Kidney epithelial cell (primary cell): ENCODE data around the gene JUND. TPM values are rescaled to one million over a fixed set of nuclear protein-coding genes. Genes with fewer than 3 reads are reported as not detected.
"Not testable (repeated sequence)": the region's sequence is repeated elsewhere in the genome, so short reads cannot be mapped to it uniquely, and the experiment has no call there.

ENCODE experiments used
- DNase-seq: peaks from one replicate; pipeline ENCODE4 v3.0.0-alpha.2; 2010; ENCODE audit warnings: low read depth
- H3K27me3 ChIP-seq: 2 replicates; pipeline ENCODE4 v1.6.0; 2011; ENCODE audit warnings: low read length; ENCODE audit not compliant: control insufficient read depth, insufficient read depth
- H3K36me3 ChIP-seq: 2 replicates; pipeline ENCODE4 v1.5.1; 2011; ENCODE audit warnings: low read length; ENCODE audit not compliant: control insufficient read depth, insufficient read depth
- H3K4me3 ChIP-seq: 2 replicates; pipeline ENCODE4 v1.5.1; 2011; ENCODE audit warnings: low read depth, mild to moderate bottlenecking, control low read depth, low read length
- total RNA-seq: library from RNA; depleted of rRNA; stranded (reverse); fragments of >200 nt; gene quantifications from 2 replicates; pipeline ENCODE4 v1.2.3, GENCODE V29; 2015
- TF ChIP-seq, protein P1 (sequence below): IDR thresholded peaks from 2 replicates; pipeline ENCODE4 v1.5.1; 2011; ENCODE audit warnings: mild to moderate bottlenecking, moderate library complexity, low read length, control low read depth, inconsistent platforms; ENCODE audit not compliant: insufficient read depth, poor library complexity, severe bottlenecking

The JUND gene
- 253 and 262 TPM in 2 replicates for total RNA-seq

DNA sequence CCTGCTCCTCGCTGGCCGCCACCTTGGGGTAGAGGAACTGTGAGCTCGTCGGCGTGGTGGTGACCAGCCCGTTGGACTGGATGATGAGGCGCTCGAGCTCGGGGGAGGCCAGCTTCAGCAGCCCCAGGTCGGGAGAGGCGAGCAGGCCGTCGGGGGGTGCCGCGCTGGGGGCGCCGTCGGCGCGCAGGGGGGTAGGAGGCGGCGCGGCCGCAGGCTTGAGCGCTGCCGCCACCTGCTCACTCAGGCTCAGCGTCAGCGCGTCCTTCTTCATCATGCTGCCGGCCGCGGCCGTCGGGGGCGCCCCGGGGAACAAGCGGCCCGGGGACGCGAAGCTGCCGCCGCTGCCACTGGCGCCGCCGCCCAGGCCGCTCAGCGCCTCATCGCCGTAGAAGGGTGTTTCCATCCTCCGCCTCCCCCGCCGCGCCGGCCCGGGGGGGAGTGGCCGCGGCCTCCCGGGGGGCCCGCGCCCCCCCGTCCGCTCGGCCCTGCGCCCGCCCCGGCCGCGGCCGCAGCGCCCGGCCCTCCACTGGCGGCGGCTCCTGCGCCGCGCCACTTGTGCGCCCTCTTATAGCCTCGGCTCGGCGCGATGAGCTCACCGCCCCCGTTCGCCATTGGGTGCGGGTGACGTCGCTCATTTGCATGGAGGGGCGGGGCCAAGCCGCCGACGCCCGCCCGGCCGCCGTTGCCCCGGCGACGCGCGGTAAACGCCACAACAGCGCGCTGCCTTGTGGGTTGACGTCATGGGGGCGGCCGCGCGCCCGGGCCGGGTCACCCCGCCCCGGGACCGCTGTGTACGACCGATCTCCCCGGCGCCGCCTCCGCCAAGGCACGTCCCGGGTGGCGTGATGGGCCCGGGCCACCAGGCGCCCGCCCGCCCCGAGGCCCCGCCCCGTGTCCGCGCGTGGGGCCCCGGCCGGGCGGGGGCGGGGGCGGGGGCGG is at the start of gene JUND:
Gene JUND (minus strand): TSS at position 541 of the 939 bp plus-strand sequence. CDS start 138 bp downstream, at position 403.
- no peaks in the 10 kb centered on the region for H3K27me3 ChIP-seq
- H3K4me3 ChIP-seq, result peak within 1 kb of the TSS; percentile 100
- peaks cover 5% of the 10 kb centered on the region for H3K36me3 ChIP-seq
- TF ChIP-seq, protein P1, sequence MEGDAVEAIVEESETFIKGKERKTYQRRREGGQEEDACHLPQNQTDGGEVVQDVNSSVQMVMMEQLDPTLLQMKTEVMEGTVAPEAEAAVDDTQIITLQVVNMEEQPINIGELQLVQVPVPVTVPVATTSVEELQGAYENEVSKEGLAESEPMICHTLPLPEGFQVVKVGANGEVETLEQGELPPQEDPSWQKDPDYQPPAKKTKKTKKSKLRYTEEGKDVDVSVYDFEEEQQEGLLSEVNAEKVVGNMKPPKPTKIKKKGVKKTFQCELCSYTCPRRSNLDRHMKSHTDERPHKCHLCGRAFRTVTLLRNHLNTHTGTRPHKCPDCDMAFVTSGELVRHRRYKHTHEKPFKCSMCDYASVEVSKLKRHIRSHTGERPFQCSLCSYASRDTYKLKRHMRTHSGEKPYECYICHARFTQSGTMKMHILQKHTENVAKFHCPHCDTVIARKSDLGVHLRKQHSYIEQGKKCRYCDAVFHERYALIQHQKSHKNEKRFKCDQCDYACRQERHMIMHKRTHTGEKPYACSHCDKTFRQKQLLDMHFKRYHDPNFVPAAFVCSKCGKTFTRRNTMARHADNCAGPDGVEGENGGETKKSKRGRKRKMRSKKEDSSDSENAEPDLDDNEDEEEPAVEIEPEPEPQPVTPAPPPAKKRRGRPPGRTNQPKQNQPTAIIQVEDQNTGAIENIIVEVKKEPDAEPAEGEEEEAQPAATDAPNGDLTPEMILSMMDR, result no peak
- no peak for DNase-seq

DNA sequence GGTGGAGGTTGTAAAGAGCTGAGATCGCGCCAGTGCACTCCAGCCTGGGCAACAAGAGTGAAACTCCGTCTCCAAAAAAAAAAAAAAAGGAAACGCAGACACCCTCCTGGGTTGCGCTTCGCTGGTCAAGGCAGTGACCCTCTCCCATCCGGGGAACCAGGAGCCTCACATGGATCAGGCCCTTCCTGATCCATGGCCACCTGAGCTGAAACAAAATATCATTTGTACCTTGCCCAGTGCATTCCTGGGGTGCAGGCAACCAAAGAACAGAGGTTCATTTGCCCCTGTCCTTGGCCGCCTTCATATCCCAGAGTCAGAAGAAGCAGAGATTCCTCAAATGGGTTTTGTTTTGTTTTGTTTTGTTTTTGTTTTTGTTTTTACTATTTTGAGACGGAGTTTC is 49.4 kb upstream of the JUND start:
- no peak overlapping the region for H3K4me3 ChIP-seq
- TF ChIP-seq, protein P1, result no peak
- no peaks in the 10 kb centered on the region for H3K36me3 ChIP-seq
- no peak for DNase-seq
- no peaks in the 10 kb centered on the region for H3K27me3 ChIP-seq

DNA sequence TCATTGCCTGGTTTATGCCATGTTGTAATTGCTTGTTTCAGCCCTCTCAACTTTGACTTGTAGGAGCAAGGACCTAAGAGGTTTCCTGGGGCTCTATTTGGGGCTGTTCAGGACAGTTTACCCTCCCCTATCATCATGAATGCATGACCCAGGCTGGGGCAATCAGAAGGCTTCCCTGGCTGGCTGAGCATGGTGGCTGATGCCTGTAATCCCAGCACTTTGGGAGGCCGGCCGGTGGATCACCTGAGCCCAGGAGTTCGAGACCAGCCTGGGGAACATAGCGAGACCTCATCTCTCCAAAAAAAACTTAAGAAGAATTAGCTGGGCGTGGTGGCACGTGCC is 47.6 kb upstream of the JUND start:
- H3K4me3 ChIP-seq, result peak overlapping the region; percentile 34
- TF ChIP-seq, protein P1, result no peak
- no peaks in the 10 kb centered on the region for H3K27me3 ChIP-seq
- DNase-seq, result no peak
- no peaks in the 10 kb centered on the region for H3K36me3 ChIP-seq

DNA sequence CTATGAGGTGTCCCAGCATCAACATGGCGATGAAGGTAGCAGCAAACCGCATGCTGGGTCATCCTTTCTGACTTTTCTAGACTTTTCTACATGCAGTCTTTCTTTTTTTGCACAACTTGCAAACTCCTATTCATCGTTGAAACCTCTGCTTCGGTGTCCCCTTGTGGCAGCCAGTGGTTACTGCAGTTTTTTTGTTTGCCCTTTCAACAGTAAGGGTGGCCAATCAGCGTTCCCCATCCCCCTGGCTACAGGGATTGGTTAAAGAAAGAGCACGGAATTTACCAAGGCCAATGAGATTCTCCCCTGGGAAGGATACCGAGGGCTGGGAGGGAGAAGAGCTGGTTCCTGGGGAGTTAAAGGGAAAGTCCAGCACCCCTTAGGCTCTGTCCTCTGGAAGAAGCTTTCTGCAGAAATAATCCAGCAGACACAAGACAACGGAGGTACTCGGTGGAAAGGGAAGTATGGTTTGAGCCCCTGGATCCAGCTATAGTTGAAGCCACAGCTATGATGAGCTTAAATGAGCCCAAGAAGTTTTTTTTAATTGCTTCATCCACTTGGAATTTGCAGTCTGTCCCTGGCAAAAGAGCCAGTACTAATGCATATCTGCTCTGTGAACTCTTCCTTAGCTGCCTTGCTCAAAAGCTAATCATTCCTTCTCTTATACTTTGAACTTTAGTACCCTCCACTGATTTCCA is 47.1 kb upstream of the JUND start:
- TF ChIP-seq, protein P1, result peak; percentile 93
- DNase-seq, result peak; percentile 93
- Histone ChIP-seq H3K4me3 (peak overlapping the region; percentile 34), H3K27me3 (no peaks in the 10 kb centered on the region), H3K36me3 (no peaks in the 10 kb centered on the region)

DNA sequence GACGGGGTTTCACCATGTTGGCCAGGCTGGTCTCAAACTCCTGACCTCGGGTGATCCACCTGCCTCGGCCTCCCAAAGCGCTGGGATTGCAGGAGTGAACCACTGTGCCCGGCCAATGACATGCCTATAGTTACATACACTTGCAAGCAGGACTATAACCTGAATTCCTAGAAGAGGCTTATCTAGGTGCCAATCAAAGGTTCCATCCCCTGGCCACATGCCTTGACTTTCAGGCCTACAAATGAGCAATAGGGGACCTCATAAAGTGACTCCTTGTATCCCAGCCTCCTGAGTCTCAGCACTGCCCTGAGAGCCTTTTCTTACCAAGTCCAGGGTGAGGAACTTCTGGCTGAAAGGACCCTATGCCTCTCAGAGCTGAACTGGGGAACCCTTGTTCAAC is 45.4 kb upstream of the JUND start:
- DNase-seq, result no peak
- no peaks in the 10 kb centered on the region for H3K36me3 ChIP-seq
- TF ChIP-seq, protein P1, result no peak
- H3K4me3 ChIP-seq, result no peak overlapping the region
- no peaks in the 10 kb centered on the region for H3K27me3 ChIP-seq

DNA sequence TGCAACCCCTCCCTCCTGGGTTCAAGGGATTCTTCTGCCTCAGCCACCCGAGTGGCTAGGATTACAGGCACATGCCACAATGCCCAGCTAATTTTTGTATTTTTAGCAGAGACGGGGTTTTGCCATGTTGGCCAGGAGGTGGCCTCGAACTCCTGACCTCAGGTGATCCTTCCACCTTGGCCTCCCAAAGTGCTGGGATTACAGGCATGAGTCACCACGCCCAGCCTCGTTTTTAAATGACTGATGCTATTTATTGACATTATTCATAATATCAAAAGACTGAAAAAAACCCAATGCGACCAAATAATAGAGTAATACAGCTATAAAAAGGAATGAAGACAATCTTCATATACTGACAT is 42.9 kb upstream of the JUND start:
- not testable (repeated sequence) for DNase-seq, H3K4me3 ChIP-seq, H3K27me3 ChIP-seq, H3K36me3 ChIP-seq
